GM12801 (cell line): ENCODE results near the gene CRYGB.

ENCODE experiments used
- TF ChIP-seq, protein P1 (sequence below): IDR thresholded peaks from one replicate; pipeline ENCODE4 v1.5.1; 2011; ENCODE audit warnings: control low read depth; ENCODE audit not compliant: insufficient read length; ENCODE audit errors: extremely low read depth

CRYGB gene

DNA sequence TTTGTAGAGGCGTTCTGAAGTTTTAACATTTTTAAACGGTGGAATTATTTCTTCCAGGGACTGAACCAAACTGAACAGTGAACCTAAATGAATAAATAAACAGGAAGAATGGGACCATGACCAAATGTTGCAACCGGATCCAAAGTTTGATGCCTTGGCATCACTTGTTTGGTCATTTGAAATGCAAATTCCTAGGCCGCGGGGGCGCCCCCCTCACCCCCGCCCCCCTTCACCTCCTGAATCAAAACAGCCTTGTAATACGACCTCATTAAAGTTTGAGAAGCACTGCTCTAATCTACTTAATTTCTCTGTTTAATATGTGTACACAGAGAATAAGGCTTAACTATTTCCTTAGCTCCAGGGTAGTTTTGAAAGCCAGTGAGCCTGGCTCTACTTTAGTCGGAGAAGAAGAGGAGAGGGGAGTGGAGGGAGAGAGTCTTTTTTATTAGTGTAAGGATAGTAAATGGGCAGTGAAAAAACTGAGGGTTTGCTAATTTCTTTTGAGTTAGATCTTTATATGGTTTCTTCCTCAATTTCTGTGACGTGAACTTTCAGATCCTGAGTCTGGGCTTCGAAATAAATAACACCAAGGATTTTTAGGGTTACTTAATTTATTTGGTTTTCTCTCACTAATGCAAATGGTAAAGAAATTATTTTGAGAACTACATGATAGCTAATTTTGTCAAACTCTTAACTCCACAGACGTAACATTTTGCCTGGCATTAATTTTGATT is 38.2 kb upstream of the CRYGB start:
- TF ChIP-seq, protein P1, sequence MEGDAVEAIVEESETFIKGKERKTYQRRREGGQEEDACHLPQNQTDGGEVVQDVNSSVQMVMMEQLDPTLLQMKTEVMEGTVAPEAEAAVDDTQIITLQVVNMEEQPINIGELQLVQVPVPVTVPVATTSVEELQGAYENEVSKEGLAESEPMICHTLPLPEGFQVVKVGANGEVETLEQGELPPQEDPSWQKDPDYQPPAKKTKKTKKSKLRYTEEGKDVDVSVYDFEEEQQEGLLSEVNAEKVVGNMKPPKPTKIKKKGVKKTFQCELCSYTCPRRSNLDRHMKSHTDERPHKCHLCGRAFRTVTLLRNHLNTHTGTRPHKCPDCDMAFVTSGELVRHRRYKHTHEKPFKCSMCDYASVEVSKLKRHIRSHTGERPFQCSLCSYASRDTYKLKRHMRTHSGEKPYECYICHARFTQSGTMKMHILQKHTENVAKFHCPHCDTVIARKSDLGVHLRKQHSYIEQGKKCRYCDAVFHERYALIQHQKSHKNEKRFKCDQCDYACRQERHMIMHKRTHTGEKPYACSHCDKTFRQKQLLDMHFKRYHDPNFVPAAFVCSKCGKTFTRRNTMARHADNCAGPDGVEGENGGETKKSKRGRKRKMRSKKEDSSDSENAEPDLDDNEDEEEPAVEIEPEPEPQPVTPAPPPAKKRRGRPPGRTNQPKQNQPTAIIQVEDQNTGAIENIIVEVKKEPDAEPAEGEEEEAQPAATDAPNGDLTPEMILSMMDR, result no peak

DNA sequence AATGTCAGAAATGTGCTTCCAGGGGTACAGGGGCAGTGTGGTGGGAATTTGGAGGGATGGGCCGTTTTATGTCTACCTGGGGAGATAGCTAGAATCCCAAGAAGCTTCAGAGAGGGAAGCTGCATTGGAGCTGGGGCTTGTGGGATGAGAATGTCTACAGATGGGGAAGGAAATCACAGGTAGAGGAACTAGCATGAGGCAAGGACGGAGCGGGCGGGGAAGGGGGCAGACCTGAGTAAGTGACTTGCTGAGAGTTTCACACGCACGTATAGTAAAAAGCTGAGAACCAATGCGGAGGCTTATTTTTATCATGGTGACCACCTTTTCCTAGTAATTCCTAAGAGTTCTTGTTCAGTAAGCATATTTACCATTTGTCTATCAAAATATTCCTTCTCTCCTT is 37.6 kb upstream of the CRYGB start:
- TF ChIP-seq, protein P1, result no peak

DNA sequence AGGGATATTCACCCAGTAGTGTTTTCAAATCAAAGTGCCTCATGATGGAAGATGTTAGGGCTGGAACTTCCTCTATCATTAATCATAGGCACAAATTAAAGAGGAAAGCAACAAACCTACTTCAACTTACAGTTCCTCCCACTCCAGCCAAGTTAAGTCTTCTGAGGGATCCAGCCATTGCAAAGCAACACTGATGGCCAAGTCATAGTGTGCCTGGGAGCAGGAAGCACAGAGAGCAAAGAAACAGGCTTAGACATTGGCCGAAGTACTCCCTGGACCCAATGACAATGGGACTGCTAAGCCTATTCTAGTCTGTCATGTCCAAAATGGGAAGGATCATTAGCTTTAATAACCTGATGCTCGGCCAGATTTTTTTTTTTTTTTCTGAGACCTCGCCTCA is 36.9 kb upstream of the CRYGB start:
- TF ChIP-seq, protein P1, result no peak

DNA sequence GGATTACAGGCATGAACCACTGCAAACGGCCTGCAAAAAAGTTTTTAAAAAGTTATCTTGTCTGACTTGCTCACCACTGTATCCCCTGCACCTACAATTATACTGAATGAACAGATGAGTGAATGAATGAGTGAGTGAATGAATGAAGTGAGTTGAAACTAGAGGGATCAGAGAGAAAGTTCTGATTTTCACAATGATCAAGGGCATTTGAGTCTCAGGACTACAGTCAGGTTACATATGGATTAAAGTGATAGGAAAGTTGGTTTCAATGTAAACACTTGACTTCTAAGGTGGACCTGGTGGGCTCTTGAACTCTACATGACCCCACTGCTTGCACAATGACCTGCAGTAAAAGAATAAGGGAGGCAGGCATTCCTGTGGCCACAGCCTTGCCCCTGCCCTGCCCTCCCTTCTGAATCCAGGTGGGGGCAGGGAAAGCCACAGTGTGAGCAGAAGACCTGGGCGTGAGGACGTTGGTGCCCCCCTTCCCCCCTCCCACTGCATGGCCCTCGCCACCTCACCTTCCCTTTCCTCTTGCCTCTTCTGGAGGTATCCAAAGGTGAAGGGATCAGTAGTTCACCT is 33.2 kb upstream of the CRYGB start:
- TF ChIP-seq, protein P1, result no peak

DNA sequence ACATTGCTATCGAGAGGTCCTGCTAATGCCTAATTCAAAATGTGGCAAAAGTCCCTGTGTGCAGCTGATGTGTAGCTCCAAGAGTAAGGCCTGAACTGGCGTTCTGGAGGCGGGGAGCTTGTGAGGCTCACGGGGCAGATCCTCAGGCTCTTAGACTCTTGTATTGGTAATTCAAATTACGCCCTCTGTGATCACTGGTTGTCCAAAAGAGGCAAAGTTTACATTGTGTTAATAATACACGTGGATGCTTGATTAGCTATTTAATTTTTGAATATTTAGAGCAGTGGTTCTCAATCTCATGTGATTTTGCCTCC is 29.8 kb upstream of the CRYGB start:
- TF ChIP-seq, protein P1, result no peak

DNA sequence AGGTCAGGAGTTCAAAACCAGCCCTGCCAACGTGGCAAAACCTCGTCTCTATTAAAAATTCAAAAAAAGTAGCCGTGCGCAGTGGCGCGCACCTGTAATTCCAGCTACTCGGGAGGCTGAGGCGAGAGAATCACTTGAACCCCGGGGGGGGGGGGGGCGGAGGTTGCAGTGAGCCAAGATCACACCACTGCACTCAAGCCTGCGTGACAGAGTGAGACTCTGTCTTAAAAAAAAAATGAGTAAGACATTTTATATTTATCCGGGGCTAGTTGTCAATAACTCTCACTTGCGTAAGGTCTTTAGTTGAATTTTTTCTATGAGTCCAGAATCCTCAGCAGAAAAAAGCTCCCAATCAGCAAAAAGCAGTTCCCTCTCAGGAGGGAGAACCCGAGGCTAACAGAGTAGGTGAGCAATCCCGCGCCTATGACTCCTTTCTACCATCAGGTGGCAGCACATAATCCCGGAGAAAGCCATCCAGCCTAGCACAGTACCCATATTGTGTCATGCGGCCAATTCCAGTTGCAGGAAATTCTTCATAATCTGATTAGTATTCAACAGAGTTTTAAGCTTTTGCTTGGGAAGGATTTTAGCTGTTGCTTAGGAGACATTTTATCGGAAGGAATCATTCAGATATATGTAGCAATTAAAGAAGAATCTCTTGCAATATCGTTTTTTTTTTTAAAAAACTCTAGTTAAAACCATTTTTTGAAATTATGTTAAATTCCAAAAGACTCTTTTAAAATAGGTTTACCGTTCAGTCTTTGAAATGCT is 29.3 kb upstream of the CRYGB start:
- TF ChIP-seq, protein P1, result no peak

DNA sequence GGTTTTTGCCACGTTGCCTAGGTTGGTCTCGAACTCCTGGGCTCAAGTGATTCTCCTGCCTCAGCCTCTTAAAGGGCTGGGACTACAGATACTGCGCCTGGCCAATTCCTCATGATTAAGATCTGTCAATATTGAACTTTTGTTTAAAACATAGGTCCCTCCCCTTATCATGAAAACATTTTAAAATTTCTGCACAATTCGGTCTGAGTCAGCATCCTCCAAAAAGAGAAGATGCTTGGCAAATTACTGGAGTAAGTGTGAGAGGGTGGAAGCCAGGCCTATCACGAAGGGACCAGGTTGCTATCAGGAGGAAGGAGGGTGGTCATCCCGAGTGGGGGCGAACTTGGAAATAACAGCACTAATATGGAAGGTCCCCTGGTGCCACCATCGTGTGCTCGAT is 28.2 kb upstream of the CRYGB start:
- TF ChIP-seq, protein P1, result no peak
